CD14-positive monocyte (primary cell): ENCODE data around the gene HEPACAM. TPM values are rescaled to one million over a fixed set of nuclear protein-coding genes. Genes with fewer than 3 reads are reported as not detected.

Experiments used
- DNase-seq, 3 donors: peaks; one replicate each; pipeline ENCODE4 v3.0.0-alpha.2; 2011 to 2022
- H2AFZ ChIP-seq: 2 replicates; pipeline ENCODE4 v1.6.0; 2012; ENCODE audit warnings: mild to moderate bottlenecking, low read depth, low read length, inconsistent platforms; ENCODE audit not compliant: insufficient read depth, poor library complexity, severe bottlenecking
- H3K27ac ChIP-seq, 2 donors: 1 replicate in 1 of 2; 2 replicates in 1 of 2; pipeline ENCODE4 v1.5.1; 2012 to 2013; ENCODE audit warnings: low read length in 2 of 2, control low read depth in 1 of 2, inconsistent platforms in 1 of 2, low read depth in 1 of 2, mild to moderate bottlenecking in 1 of 2
- H3K27me3 ChIP-seq, 2 donors: one replicate each; pipeline versions ENCODE4 v1.6.0 to v1.6.1; 2011 to 2013; ENCODE audit warnings: low read length in 2 of 2; ENCODE audit not compliant: control insufficient read depth in 2 of 2, insufficient read depth in 2 of 2
- H3K36me3 ChIP-seq, 2 donors: replicated peaks in 1 of 2; 1 replicate in 1 of 2; 2 replicates in 1 of 2; pipeline versions ENCODE4 v1.5.1 to v1.6.1; 2012 to 2013; ENCODE audit warnings: low read length in 2 of 2, control low read depth in 1 of 2, inconsistent platforms in 1 of 2, mild to moderate bottlenecking in 1 of 2; ENCODE audit not compliant: insufficient read depth in 2 of 2, control insufficient read depth in 1 of 2
- H3K4me1 ChIP-seq, 2 donors: 1 replicate in 1 of 2; 2 replicates in 1 of 2; pipeline versions ENCODE4 v1.5.1 to v1.6.1; 2012 to 2013; ENCODE audit warnings: low read length in 2 of 2, control low read depth in 1 of 2, inconsistent platforms in 1 of 2, mild to moderate bottlenecking in 1 of 2, moderate library complexity in 1 of 2; ENCODE audit not compliant: insufficient read depth in 2 of 2, control insufficient read depth in 1 of 2
- H3K4me2 ChIP-seq: replicated peaks from 2 replicates; pipeline ENCODE3; 2012; ENCODE audit warnings: low read length, moderate library complexity, mild to moderate bottlenecking; ENCODE audit not compliant: poor library complexity, severe bottlenecking; ENCODE audit errors: extremely low read depth
- H3K4me3 ChIP-seq, 3 experiments: fragments of 200-600 bp in 1 of 3; sonication (generic) in 1 of 3; replicated peaks in 1 of 3; 1 replicate in 2 of 3; 2 replicates in 1 of 3; pipeline ENCODE4 v1.5.1; 2011 to 2013; ENCODE audit warnings: low read length in 3 of 3, mild to moderate bottlenecking in 3 of 3, control low read depth in 2 of 3, low read depth in 2 of 3, inconsistent platforms in 1 of 3, moderate library complexity in 1 of 3
- H3K79me2 ChIP-seq: 2 replicates; pipeline ENCODE4 v1.6.0; 2012; ENCODE audit warnings: mild to moderate bottlenecking, control low read depth, inconsistent platforms, low read length, moderate library complexity; ENCODE audit not compliant: insufficient read depth
- H3K9ac ChIP-seq: 2 replicates; pipeline ENCODE4 v1.6.0; 2017; ENCODE audit warnings: low read length, mild to moderate bottlenecking; ENCODE audit not compliant: insufficient read depth, poor library complexity, severe bottlenecking
- H3K9me3 ChIP-seq, 2 donors: replicated peaks in 1 of 2; 1 replicate in 1 of 2; 2 replicates in 1 of 2; pipeline versions ENCODE4 v1.5.1 to v1.6.1; 2012 to 2013; ENCODE audit warnings: low read length in 2 of 2, control low read depth in 1 of 2; ENCODE audit not compliant: control insufficient read depth in 1 of 2, insufficient read depth in 1 of 2
- H4K20me1 ChIP-seq: 2 replicates; pipeline ENCODE4 v1.6.0; 2012; ENCODE audit warnings: mild to moderate bottlenecking, low read length, control low read depth, moderate library complexity; ENCODE audit not compliant: insufficient read depth
- H3K27ac Mint-ChIP-seq, 7 donors: one replicate each; pipeline ENCODE4 v1.8.0; 2020; ENCODE audit warnings: mild to moderate bottlenecking in 7 of 7, mixed read lengths in 7 of 7, moderate library complexity in 6 of 7, inconsistent platforms in 2 of 7
- H3K27me3 Mint-ChIP-seq, 3 donors: one replicate each; pipeline ENCODE4 v1.8.0; 2021 to 2022; ENCODE audit warnings: low read depth in 3 of 3, mild to moderate bottlenecking in 3 of 3, mixed read lengths in 3 of 3, moderate library complexity in 3 of 3, inconsistent platforms in 1 of 3
- H3K36me3 Mint-ChIP-seq, 2 donors: one replicate each; pipeline ENCODE4 v1.8.0; 2020; ENCODE audit warnings: mixed read lengths in 2 of 2, inconsistent platforms in 1 of 2, mild to moderate bottlenecking in 1 of 2
- H3K4me1 Mint-ChIP-seq: one replicate; pipeline ENCODE4 v1.8.0; 2020; ENCODE audit warnings: mild to moderate bottlenecking, mixed read lengths
- H3K4me3 Mint-ChIP-seq, 2 donors: one replicate each; pipeline ENCODE4 v1.8.0; 2020; ENCODE audit warnings: mild to moderate bottlenecking in 2 of 2, mixed read lengths in 2 of 2, moderate library complexity in 1 of 2
- H3K9me3 Mint-ChIP-seq, 7 donors: one replicate each; pipeline ENCODE4 v1.8.0; 2020 to 2022; ENCODE audit warnings: mixed read lengths in 7 of 7, mild to moderate bottlenecking in 6 of 7, moderate library complexity in 6 of 7, inconsistent platforms in 2 of 7
- CTCF ChIP-seq: fragments of 200-600 bp; IDR thresholded peaks from one replicate; pipeline ENCODE4 v1.8.0; 2022; ENCODE audit warnings: antibody characterized with exemption, mild to moderate bottlenecking
- WGBS: methylation state at CpG from one replicate; pipeline ENCODE4 v1.1.5; 2013; ENCODE audit warnings: missing lambda C conversion rate; ENCODE audit not compliant: insufficient coverage; 5-methylcytosine and 5-hydroxymethylcytosine counted together
- intact Hi-C, 2 donors: fragments of 100-400 bp; cut with micrococcal nuclease; formaldehyde crosslinking; loops; one replicate each; pipeline versions ENCODE4 v1.15.0 to v1.15.1; 2023
- polyA plus RNA-seq, 3 donors: library from polyadenylated mRNA; depleted of rRNA in 1 of 3; unstranded in 2 of 3; stranded (reverse) in 1 of 3; fragments of 300-500 nt in 2 of 3; fragments of >200 nt in 1 of 3; fragmentation: Illumina TruSeq in 2 of 3; gene quantifications; 1 replicate in 2 of 3; 2 replicates in 1 of 3; pipeline ENCODE4 v1.2.3, GENCODE V29; 2012 to 2021

The HEPACAM gene
- polyA plus RNA-seq, 3 donors: not detected

GRCh38 chr11:124895471-124895971 is 40.3 kb downstream of the HEPACAM start:
- H3K4me1 Mint-ChIP-seq: peaks cover 25% of the 10 kb centered on the region
- DNase-seq: no peak
- no peak for TF ChIP-seq CTCF
- H3K27me3 ChIP-seq: peaks cover 0 to under 1% of the 10 kb centered on the region in 2 donors
- no peak overlapping the region for H3K9ac ChIP-seq
- no peaks in the 10 kb centered on the region for H4K20me1 ChIP-seq
- no peak overlapping the region for H2AFZ ChIP-seq
- peaks cover 2 to 12% (median 3%) of the 10 kb centered on the region in 3 donors for H3K27me3 Mint-ChIP-seq
- no peaks in the 10 kb centered on the region for H3K36me3 ChIP-seq
- H3K4me2 ChIP-seq: no peak overlapping the region
- H3K36me3 Mint-ChIP-seq: no peaks in the 10 kb centered on the region
- no peak overlapping the region for H3K4me3 ChIP-seq
- H3K27ac ChIP-seq: no peak overlapping the region
- no peaks in the 10 kb centered on the region for H3K9me3 Mint-ChIP-seq
- H3K27ac Mint-ChIP-seq: no peak overlapping the region
- no peaks in the 10 kb centered on the region for H3K9me3 ChIP-seq
- peaks cover 16 to 18% of the 10 kb centered on the region in 2 donors for H3K4me1 ChIP-seq
- no peaks in the 10 kb centered on the region for H3K79me2 ChIP-seq
- WGBS: 95% methylated on average over 18 of the region's 20 CpGs
- H3K4me3 Mint-ChIP-seq: no peak overlapping the region
- intact Hi-C loops: no loop called here

GRCh38 chr11:124894606-124895430 is 41.0 kb downstream of the HEPACAM start:
- no peaks in the 10 kb centered on the region for H3K27me3 ChIP-seq
- no peak for DNase-seq
- peaks cover 17 to 20% of the 10 kb centered on the region in 2 donors for H3K4me1 ChIP-seq
- no peak overlapping the region for H3K4me2 ChIP-seq
- Mint-ChIP-seq H3K36me3 (no peaks in the 10 kb centered on the region), H3K27me3 (peaks cover 2 to 10% (median 3%) of the 10 kb centered on the region in 3 donors), H3K4me1 (peaks cover 27% of the 10 kb centered on the region), H3K9me3 (no peaks in the 10 kb centered on the region), H3K4me3 (no peak overlapping the region), H3K27ac (peak overlapping the region in 2 of 7 donors; percentile 66 to 76)
- H3K36me3 ChIP-seq: no peaks in the 10 kb centered on the region
- no peaks in the 10 kb centered on the region for H4K20me1 ChIP-seq
- H2AFZ ChIP-seq: no peak overlapping the region
- intact Hi-C loops: no loop called here
- no peaks in the 10 kb centered on the region for H3K9me3 ChIP-seq
- no peak overlapping the region for H3K4me3 ChIP-seq
- no peak overlapping the region for H3K27ac ChIP-seq
- no peaks in the 10 kb centered on the region for H3K79me2 ChIP-seq
- WGBS: 83% methylated on average over 2 of the region's 4 CpGs
- no peak for TF ChIP-seq CTCF
- no peak overlapping the region for H3K9ac ChIP-seq
